ENCODE measurements around the gene ARPC2. TPM values are rescaled to one million over a fixed set of nuclear protein-coding genes. Genes with fewer than 3 reads are reported as not detected.

The ARPC2 gene
- total RNA-seq, 2 experiments from 2014 or later: 562 to 566 TPM

- H3K27me3 Mint-ChIP-seq: no peaks in the 10 kb centered on the region
- H3K4me3 Mint-ChIP-seq: no peak overlapping the region
- peaks cover 35% of the 10 kb centered on the region for H3K4me1 Mint-ChIP-seq
- no peaks in the 10 kb centered on the region for H3K9me3 Mint-ChIP-seq
- no peaks in the 10 kb centered on the region for H3K36me3 Mint-ChIP-seq
- DNase-seq: no peak
- no peak overlapping the region for H3K27ac Mint-ChIP-seq
These were observed 77.5 kb downstream of the ARPC2 start for GRCh38 chr2:218294430-218295022.

GRCh38 chr2:218295029-218295428 is 78.0 kb downstream of the ARPC2 start:
- H3K36me3 Mint-ChIP-seq: no peaks in the 10 kb centered on the region
- no peak for DNase-seq
- H3K27me3 Mint-ChIP-seq: no peaks in the 10 kb centered on the region
- no peaks in the 10 kb centered on the region for H3K9me3 Mint-ChIP-seq
- H3K4me1 Mint-ChIP-seq: peaks cover 30% of the 10 kb centered on the region
- no peak overlapping the region for H3K27ac Mint-ChIP-seq
- H3K4me3 Mint-ChIP-seq: no peak overlapping the region

- H3K4me1 Mint-ChIP-seq: peaks cover 20% of the 10 kb centered on the region
These were observed 79.2 kb downstream of the ARPC2 start for GRCh38 chr2:218296200-218296599.

GRCh38 chr2:218296847-218297246 is 79.9 kb downstream of the ARPC2 start:
- H3K27ac Mint-ChIP-seq: no peak overlapping the region
- H3K27me3 Mint-ChIP-seq: no peaks in the 10 kb centered on the region
- no peak for DNase-seq
- peaks cover 20% of the 10 kb centered on the region for H3K4me1 Mint-ChIP-seq
- no peaks in the 10 kb centered on the region for H3K36me3 Mint-ChIP-seq
- H3K9me3 Mint-ChIP-seq: no peaks in the 10 kb centered on the region
- no peak overlapping the region for H3K4me3 Mint-ChIP-seq

More at GRCh38 chr2:218296200-218296599, 79.2 kb downstream of the ARPC2 start:
- H3K9me3 Mint-ChIP-seq: no peaks in the 10 kb centered on the region
- H3K4me3 Mint-ChIP-seq: no peak overlapping the region
- H3K27ac Mint-ChIP-seq: no peak overlapping the region
- H3K36me3 Mint-ChIP-seq: no peaks in the 10 kb centered on the region
- no peaks in the 10 kb centered on the region for H3K27me3 Mint-ChIP-seq
- no peak for DNase-seq

- H3K27ac Mint-ChIP-seq: no peak overlapping the region
- H3K9me3 Mint-ChIP-seq: no peaks in the 10 kb centered on the region
- H3K4me3 Mint-ChIP-seq: no peak overlapping the region
- H3K4me1 Mint-ChIP-seq: peaks cover 14% of the 10 kb centered on the region
- H3K36me3 Mint-ChIP-seq: no peaks in the 10 kb centered on the region
- no peaks in the 10 kb centered on the region for H3K27me3 Mint-ChIP-seq
- DNase-seq: no peak
These were observed 81.4 kb downstream of the ARPC2 start for GRCh38 chr2:218298314-218298875.

GRCh38 chr2:218300141-218300540 is 83.2 kb downstream of the ARPC2 start:
- DNase-seq: no peak
- no peaks in the 10 kb centered on the region for H3K36me3 Mint-ChIP-seq
- no peaks in the 10 kb centered on the region for H3K27me3 Mint-ChIP-seq
- H3K27ac Mint-ChIP-seq: no peak overlapping the region
- H3K4me1 Mint-ChIP-seq: peaks cover 9% of the 10 kb centered on the region
- no peaks in the 10 kb centered on the region for H3K9me3 Mint-ChIP-seq
- H3K4me3 Mint-ChIP-seq: no peak overlapping the region

- no peak overlapping the region for H3K27ac Mint-ChIP-seq
- DNase-seq: peak; percentile 80
These were observed 84.3 kb downstream of the ARPC2 start for GRCh38 chr2:218301176-218301819.

More at GRCh38 chr2:218301176-218301819, 84.3 kb downstream of the ARPC2 start:
- Mint-ChIP-seq H3K9me3 (no peaks in the 10 kb centered on the region), H3K36me3 (no peaks in the 10 kb centered on the region), H3K27me3 (no peaks in the 10 kb centered on the region), H3K4me1 (peaks cover 6% of the 10 kb centered on the region), H3K4me3 (no peak overlapping the region)

Other genes starting within 250 kb of the ARPC2 start
- 1 to 10 TPM in 1 of 2 experiments, under 1 TPM in 1; 0.89 to 1.4 TPM for gene TNS1, start 214.2 kb upstream of the ARPC2 start, total RNA-seq
- gene RUFY4, start 147.9 kb upstream of the ARPC2 start, total RNA-seq: 1 to 10 TPM; 1.6 to 2.0 TPM
- gene CXCR2, start 91.2 kb upstream of the ARPC2 start, total RNA-seq: 1 to 10 TPM in 1 of 2 experiments, under 1 TPM in 1; 0.31 to 1.2 TPM
- gene CXCR1, start 50.2 kb upstream of the ARPC2 start, total RNA-seq: not detected
- gene GPBAR1, start 43.8 kb downstream of the ARPC2 start, total RNA-seq: under 1 TPM; 0.24 to 0.58 TPM
- gene AAMP, start 52.9 kb downstream of the ARPC2 start, total RNA-seq: 10 to 100 TPM; 94.6 to 97.7 TPM
- gene PNKD, start 53.3 kb downstream of the ARPC2 start, total RNA-seq: 10 to 100 TPM; 23.6 to 25.1 TPM
- gene TMBIM1, start 75.3 kb downstream of the ARPC2 start, total RNA-seq: 10 to 100 TPM; 47.5 to 52.2 TPM
- gene CATIP, start 139.7 kb downstream of the ARPC2 start, total RNA-seq: not detected
- gene SLC11A1, start 165.1 kb downstream of the ARPC2 start, total RNA-seq: under 1 TPM; 0.08 TPM
- gene CTDSP1, start 182.7 kb downstream of the ARPC2 start, total RNA-seq: 10 to 100 TPM; 67.8 to 73.5 TPM
- gene VIL1, start 201.9 kb downstream of the ARPC2 start, total RNA-seq: not detected